NB4 (cell line): ENCODE results near the gene IWS1.

Experiments used
- DNase-seq: peaks from one replicate; pipeline ENCODE4 v3.0.0; 2010; ENCODE audit warnings: low read depth
- H3K4me3 ChIP-seq: one replicate; pipeline ENCODE4 v1.5.1; 2011; ENCODE audit warnings: mild to moderate bottlenecking, low read depth, low read length, moderate library complexity
- CTCF ChIP-seq: IDR thresholded peaks from one replicate; pipeline ENCODE4 v1.5.1; 2012; ENCODE audit warnings: low read depth, low read length
- MAX ChIP-seq: IDR thresholded peaks from 2 replicates; pipeline ENCODE4 v1.6.1; 2011; ENCODE audit warnings: low read depth, low read length
- MYC ChIP-seq: IDR thresholded peaks from 2 replicates; pipeline ENCODE4 v1.6.1; 2011; ENCODE audit warnings: low read depth, low read length
- POLR2A ChIP-seq: IDR thresholded peaks from 2 replicates; pipeline ENCODE4 v1.6.1; 2011; ENCODE audit warnings: mild to moderate bottlenecking; ENCODE audit not compliant: insufficient read length; ENCODE audit errors: extremely low read depth

Gene IWS1

GRCh38 chr2:127504552-127505430 lies 21.5 kb downstream of the IWS1 start:
- H3K4me3 ChIP-seq = no peak overlapping the region
- no peak for DNase-seq
- TF ChIP-seq MYC (no peak), CTCF (no peak), POLR2A (no peak), MAX (no peak)

- H3K4me3 ChIP-seq = no peak overlapping the region
- TF ChIP-seq MAX (no peak), CTCF (no peak), MYC (no peak), POLR2A (no peak)
- no peak for DNase-seq
These were observed 22.8 kb downstream of the IWS1 start for GRCh38 chr2:127503491-127503890.

GRCh38 chr2:127498386-127498785 lies 27.9 kb downstream of the IWS1 start:
- no peak overlapping the region for H3K4me3 ChIP-seq
- DNase-seq = peak; percentile 71
- TF ChIP-seq MYC = no peak
- no peak for TF ChIP-seq POLR2A
- no peak for TF ChIP-seq CTCF
- no peak for TF ChIP-seq MAX

- TF ChIP-seq MYC = no peak
- no peak for TF ChIP-seq MAX
- TF ChIP-seq POLR2A = no peak
- no peak for TF ChIP-seq CTCF
- no peak for DNase-seq
- no peak overlapping the region for H3K4me3 ChIP-seq
These were observed 36.0 kb downstream of the IWS1 start for GRCh38 chr2:127490283-127490682.

GRCh38 chr2:127486247-127487058 lies 39.8 kb downstream of the IWS1 start:
- TF ChIP-seq MAX (peak; percentile 44), CTCF (no peak)
- peak overlapping the region; percentile 19 for H3K4me3 ChIP-seq
- DNase-seq = peak; percentile 92

- peak overlapping the region; percentile 19 for H3K4me3 ChIP-seq
- no peak for TF ChIP-seq POLR2A
- peak; percentile 63 for DNase-seq
These were observed 40.6 kb downstream of the IWS1 start for GRCh38 chr2:127485694-127486071.
